Measurements from ENCODE around the gene TBXA2R. TPM values are rescaled to one million over a fixed set of nuclear protein-coding genes. Genes with fewer than 3 reads are reported as not detected.

Gene TBXA2R
- total RNA-seq, 4 donors from 2014 or later, result 4.8 to 17.2 (median 7.7) TPM

GRCh38 chr19:3546119-3546518, 60.6 kb downstream of the TBXA2R start:
- Histone ChIP-seq H3K27me3 (no peaks in the 10 kb centered on the region), H3K4me1 (peaks cover 0 to 27% (median 11%) of the 10 kb centered on the region in 4 donors), H3K4me3 (no peak overlapping the region), H3K27ac (replicated peaks in 1 of 4) (no peak overlapping the region), H3K36me3 (peaks cover 0 to 63% (median 52%) of the 10 kb centered on the region in 4 donors), H3K9me3 (no peaks in the 10 kb centered on the region)
- DNase-seq (ENCODE audit: extremely low spot score), result no peak
- intact Hi-C loops (cut with DNase I), result loop anchor here (5.0 kb wide), 1 partner anchor 161 kb away; the partner anchor contains the start of gene TJP3
- 94% methylated on average over 19 of the region's 23 CpGs for WGBS
- TF ChIP-seq EP300 (IDR thresholded peaks at IDR 0.05) (no peak), POLR2AphosphoS5 (IDR thresholded peaks at IDR 0.05) (no peak), CTCF (IDR thresholded peaks at IDR 0.05) (no peak)

GRCh38 chr19:3545669-3546034, 61.0 kb downstream of the TBXA2R start:
- H3K36me3 ChIP-seq, result peaks cover 0 to 59% (median 50%) of the 10 kb centered on the region in 4 donors

GRCh38 chr19:3544742-3545668, 61.7 kb downstream of the TBXA2R start:
- DNase-seq (ENCODE audit: extremely low spot score), result no peak
- 45% methylated on average over 14 of the region's 30 CpGs for WGBS
- TF ChIP-seq CTCF (IDR thresholded peaks at IDR 0.05) (peak; percentile 94 to 99 (median 95)), POLR2AphosphoS5 (IDR thresholded peaks at IDR 0.05) (peak in 1 of 2 donors; percentile 36), POLR2A (IDR thresholded peaks at IDR 0.05; ENCODE audit: low read depth) (no peak)
- Histone ChIP-seq H3K4me3 (no peak overlapping the region), H3K4me1 (peaks cover 0 to 27% (median 11%) of the 10 kb centered on the region in 4 donors), H3K27ac (replicated peaks in 1 of 4) (no peak overlapping the region), H3K9me3 (no peaks in the 10 kb centered on the region), H3K36me3 (peaks cover 0 to 57% (median 48%) of the 10 kb centered on the region in 4 donors), H3K27me3 (no peaks in the 10 kb centered on the region)
- intact Hi-C loops (cut with DNase I), result loop anchor here (1.0 to 5.0 kb wide), 2 partner anchors 73 to 162 kb away; partner anchors contain the start of gene TJP3

More at GRCh38 chr19:3545669-3546034, 61.0 kb downstream of the TBXA2R start:
- H3K27ac ChIP-seq (replicated peaks in 1 of 4), result no peak overlapping the region
- H3K9me3 ChIP-seq, result no peaks in the 10 kb centered on the region
- H3K27me3 ChIP-seq, result no peaks in the 10 kb centered on the region
- WGBS, result 74% methylated on average over 10 of the region's 10 CpGs
- intact Hi-C loops (cut with DNase I), result loop anchor here (1.0 to 5.0 kb wide), 2 partner anchors 73 to 162 kb away; partner anchors contain the start of gene TJP3
- H3K4me1 ChIP-seq, result peaks cover 0 to 27% (median 11%) of the 10 kb centered on the region in 4 donors
- H3K4me3 ChIP-seq, result no peak overlapping the region
- no peak for TF ChIP-seq CTCF (IDR thresholded peaks at IDR 0.05)
- TF ChIP-seq POLR2A (IDR thresholded peaks at IDR 0.05; ENCODE audit: low read depth), result no peak
- TF ChIP-seq EP300 (IDR thresholded peaks at IDR 0.05), result no peak
- no peak for TF ChIP-seq POLR2AphosphoS5 (IDR thresholded peaks at IDR 0.05)
- DNase-seq (ENCODE audit: extremely low spot score), result no peak

Small RNAs within 50 kb of the gene (small RNA-seq; reads per million reads assigned to genes)
- gene AC005786.1, result 0 reads per million in 3 donors

Other genes starting within 250 kb of the TBXA2R start
- 100 to 1,000 TPM; 165 to 297 (median 211) TPM for gene NFIC, start 240.3 kb downstream of the TBXA2R start, total RNA-seq
- gene SMIM24, start 126.3 kb downstream of the TBXA2R start, total RNA-seq, result not detected
- not detected for gene SMIM44, start 123.4 kb downstream of the TBXA2R start, total RNA-seq
- gene DOHH, start 106.2 kb downstream of the TBXA2R start, total RNA-seq, result 10 to 100 TPM; 19.5 to 37.5 (median 25.8) TPM
- gene FZR1, start 100.6 kb downstream of the TBXA2R start, total RNA-seq, result 10 to 100 TPM; 15.8 to 41.2 (median 31.4) TPM
- gene TEKTIP1, start 67.7 kb downstream of the TBXA2R start, total RNA-seq, result not detected
- 10 to 100 TPM; 28.2 to 87.0 (median 62.4) TPM for gene MFSD12, start 49.3 kb downstream of the TBXA2R start, total RNA-seq
- 100 to 1,000 TPM; 136 to 202 (median 161) TPM for gene HMG20B, start 33.9 kb downstream of the TBXA2R start, total RNA-seq
- 10 to 100 TPM in 1 of 4 donors, 1 to 10 TPM in 3; 4.1 to 17.5 (median 4.9) TPM for gene GIPC3, start 21.4 kb downstream of the TBXA2R start, total RNA-seq
- gene CACTIN, start 19.9 kb upstream of the TBXA2R start, total RNA-seq, result 10 to 100 TPM; 28.7 to 45.0 (median 34.2) TPM
- gene PIP5K1C, start 93.6 kb upstream of the TBXA2R start, total RNA-seq, result 100 to 1,000 TPM in 2 of 4 donors, 10 to 100 TPM in 2; 73.2 to 180 (median 99.9) TPM
- gene TJP3, start 101.5 kb upstream of the TBXA2R start, total RNA-seq, result 1 to 10 TPM in 1 of 4 donors, under 1 TPM in 2, not detected in 1; 0.06 to 4.2 (median 0.17) TPM
- 10 to 100 TPM; 13.7 to 40.5 (median 24.4) TPM for gene APBA3, start 154.8 kb upstream of the TBXA2R start, total RNA-seq
- gene MRPL54, start 155.8 kb upstream of the TBXA2R start, total RNA-seq, result 10 to 100 TPM; 45.2 to 84.3 (median 77.4) TPM
- gene RAX2, start 165.4 kb upstream of the TBXA2R start, total RNA-seq, result not detected
- gene MATK, start 179.5 kb upstream of the TBXA2R start, total RNA-seq, result 1 to 10 TPM in 3 of 4 donors, under 1 TPM in 1; 0.13 to 2.9 (median 1.8) TPM